ENCODE results near the gene SUPT16H. TPM values are rescaled to one million over a fixed set of nuclear protein-coding genes. Genes with fewer than 3 reads are reported as not detected.
"Not testable (repeated sequence)": the region's sequence is repeated elsewhere in the genome, so short reads cannot be mapped to it uniquely, and the experiment has no call there.

SUPT16H gene
- 60.1 and 102 TPM in 2 replicates for total RNA-seq

GRCh38 chr14:21383848-21384493, at the start of gene SUPT16H:
TSS of gene SUPT16H (minus strand) at chr14:21384019. CDS start at chr14:21383927, 92 bp downstream.
- DNase-seq (ENCODE audit: low read depth): peak; percentile 85

DNA sequence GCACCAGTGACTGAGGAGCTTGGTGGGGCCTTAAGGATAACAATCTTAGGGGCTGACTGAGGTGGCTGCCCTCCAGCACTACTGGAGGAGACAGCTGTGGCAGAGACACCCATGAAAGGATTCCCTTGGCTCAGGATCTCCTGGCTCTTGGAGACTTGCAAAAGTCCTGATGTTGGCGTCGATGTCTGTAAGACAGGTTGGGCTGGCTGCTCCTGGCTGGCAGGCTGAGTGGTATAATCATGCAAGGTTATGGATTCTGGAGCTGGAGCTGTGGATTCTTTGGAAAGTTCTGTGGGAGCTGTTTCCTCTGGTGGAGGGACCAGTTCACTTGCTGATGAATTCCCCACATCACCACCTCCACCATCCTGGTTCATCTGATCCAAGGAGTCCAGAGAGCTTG, 47.3 kb upstream of the SUPT16H start:
- DNase-seq (ENCODE audit: low read depth): no peak

- DNase-seq (ENCODE audit: low read depth): no peak
Observed at GRCh38 chr14:21428930-21429329, 45.1 kb upstream of the SUPT16H start.

DNA sequence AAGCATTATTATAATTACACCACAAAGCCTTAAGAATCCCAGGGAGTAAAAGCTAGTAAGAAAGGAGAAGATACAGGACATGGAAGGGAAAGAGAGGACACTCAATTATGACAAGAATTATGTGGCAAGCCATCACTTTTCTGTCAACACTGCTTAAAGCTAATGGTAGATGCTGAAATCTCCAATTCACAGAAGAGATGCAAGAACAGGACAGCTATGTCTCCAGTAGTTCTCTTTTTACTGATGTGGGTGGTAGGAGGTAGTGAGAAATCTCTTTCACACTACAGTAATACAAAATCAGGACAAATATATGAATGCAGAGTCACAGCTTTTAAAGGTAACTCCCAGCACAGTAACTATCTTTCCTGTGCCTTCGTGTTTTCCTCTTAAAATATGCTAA, 42.9 kb upstream of the SUPT16H start:
- DNase-seq (ENCODE audit: low read depth): no peak

DNA sequence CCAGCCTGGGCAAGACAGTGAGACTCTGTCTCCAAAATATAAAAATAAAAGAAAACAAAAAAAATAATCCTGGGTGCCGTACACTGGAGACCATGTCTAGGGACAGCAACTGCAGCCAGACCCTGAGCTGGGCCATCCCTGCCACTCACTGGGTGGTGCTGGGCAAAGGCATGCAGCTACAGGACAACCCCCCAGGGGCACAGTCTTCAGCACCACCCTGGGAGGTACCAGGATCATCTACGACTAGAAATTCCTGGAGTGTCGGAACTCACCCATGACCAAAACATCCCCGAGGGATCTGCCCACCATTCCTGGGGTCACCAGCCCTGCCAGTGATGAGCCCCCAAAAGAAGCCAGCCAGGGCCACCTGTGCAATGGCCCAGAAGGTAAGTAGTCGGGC, 35.7 kb upstream of the SUPT16H start:
- no peak for DNase-seq (ENCODE audit: low read depth)

DNA sequence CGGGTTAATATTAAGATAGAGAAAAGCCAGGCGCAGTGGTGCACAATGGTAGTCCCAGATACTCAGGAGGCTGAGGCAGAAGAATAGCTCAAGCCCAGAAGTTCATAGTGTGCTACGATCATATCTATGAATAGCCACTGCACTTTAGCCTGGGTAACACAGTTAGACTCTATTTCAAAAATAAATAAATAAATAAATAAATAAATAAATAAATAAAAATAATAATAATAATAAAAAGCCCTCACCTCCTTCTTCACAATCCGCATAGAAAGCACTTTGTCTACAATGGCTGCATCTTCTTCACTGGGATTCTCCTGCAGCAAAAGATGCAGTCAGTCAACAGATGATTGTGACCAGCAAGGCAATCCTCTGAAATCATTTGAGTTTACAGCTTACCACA, 31.5 kb upstream of the SUPT16H start:
- DNase-seq (ENCODE audit: low read depth): no peak

GRCh38 chr14:21414137-21414631, 30.4 kb upstream of the SUPT16H start:
- DNase-seq (ENCODE audit: low read depth): no peak

DNA sequence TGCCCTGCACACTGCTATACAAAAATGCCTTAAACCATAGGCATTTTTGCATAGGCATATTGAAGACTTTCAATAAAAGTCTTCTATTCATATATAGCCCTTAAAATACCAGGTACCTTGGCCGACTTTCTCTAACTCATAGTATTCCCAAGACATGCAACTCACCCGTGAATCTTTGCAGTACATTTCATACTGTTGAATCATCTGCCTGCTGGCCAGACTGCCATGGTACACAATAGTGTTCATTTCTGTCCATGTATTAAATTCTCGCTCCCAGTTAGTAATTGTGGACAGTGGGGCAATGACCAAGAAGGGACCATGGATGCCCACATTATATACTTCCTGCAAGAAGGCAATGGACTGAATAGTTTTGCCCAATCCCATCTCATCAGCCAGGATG, 24.3 kb upstream of the SUPT16H start:
- DNase-seq (ENCODE audit: low read depth): peak; percentile 30

DNA sequence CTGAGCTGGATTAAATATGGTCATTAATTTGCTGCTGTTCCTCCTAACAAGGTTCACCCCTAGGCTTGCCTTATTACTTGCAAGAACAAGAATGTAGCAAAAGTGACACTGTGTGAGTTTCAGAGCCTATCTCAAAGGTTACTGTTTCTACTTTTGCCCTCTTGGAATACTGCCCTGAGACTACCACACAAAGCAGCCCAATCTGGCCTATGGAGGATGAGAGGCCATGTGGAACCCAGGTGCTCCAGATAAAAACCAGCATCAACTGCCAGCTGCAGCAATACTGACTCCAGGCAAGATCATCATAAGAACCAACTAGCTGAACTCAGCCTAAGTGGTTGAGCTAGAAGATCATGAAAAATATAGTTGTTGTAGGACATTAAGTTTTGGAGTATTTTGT, 22.4 kb upstream of the SUPT16H start:
- no peak for DNase-seq (ENCODE audit: low read depth)

DNA sequence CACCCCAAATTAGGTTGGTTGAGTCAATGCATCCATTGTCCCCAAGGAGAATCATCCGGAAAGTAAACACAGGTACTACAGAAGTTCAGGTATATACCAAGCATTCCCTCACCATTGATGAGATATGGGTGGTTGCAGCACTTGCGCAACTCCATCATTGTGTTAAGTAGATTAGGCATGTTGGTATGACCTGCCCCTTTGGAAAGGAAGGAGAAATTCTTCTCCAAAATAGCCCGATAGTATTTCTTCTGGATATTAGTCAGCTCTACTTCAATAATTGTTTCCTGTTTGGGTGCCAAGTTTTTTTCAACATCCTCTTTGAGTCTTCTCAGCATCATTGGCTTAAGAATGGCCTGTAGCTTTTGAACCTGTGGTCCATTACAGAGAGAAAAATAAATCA, 21.3 kb upstream of the SUPT16H start:
- no peak for DNase-seq (ENCODE audit: low read depth)

GRCh38 chr14:21399311-21399870, 15.6 kb upstream of the SUPT16H start:
- DNase-seq (ENCODE audit: low read depth): no peak

DNA sequence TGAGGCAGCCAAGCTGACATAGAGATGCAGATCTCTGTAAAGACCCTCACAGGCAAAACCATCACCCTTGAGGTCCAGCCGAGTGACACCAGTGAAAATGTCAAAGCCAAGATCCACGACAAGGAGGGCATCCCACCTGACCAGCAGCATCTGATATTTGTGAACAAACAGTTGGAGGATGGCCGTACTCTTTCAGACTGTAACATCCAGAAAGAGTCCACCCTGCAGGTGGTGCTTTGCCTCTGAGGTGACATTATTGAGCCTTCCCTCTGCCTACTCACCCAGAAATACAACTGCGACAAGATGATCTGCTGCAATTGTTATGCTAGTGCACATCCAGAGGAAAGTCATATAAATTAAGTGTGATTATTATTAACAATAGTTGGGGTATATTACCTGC, 15.1 kb upstream of the SUPT16H start:
- DNase-seq (ENCODE audit: low read depth): no peak

GRCh38 chr14:21395450-21395849, 11.6 kb upstream of the SUPT16H start:
- DNase-seq (ENCODE audit: low read depth): no peak

DNA sequence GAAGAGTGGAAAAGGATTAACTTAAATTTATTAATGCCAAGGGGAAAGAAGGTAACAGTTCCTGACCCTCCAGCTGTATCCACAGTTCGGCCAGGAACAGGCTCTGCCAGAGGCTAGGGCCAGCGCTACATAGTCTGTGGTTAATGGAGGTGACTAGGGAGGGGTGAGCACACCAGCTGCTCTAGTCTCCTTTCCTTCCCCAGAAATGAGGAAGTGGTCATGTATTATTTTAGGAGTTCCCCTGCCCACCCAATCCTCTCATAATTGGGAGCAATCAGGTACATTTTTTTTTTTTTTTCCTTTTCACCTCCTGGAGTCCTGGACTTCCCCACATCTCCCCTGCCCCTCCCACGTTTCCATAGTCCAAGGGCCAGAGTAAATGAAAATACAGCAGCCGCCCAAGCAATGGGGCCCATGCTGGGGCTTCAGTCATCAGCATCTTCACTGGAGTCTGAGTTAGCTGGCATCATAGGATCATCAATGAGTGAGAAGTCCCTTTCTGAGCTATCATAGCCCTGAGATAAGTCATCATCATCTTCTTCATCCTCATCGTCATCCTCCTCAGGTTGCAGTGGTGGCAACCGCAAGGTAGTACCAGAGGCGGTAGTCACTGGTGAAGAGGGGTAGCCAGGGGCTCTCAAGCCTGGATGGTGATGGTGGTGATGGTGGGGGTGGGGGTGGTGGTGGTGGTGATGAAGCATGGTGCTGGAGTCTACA, 1.5 kb upstream of the SUPT16H start:
- DNase-seq (ENCODE audit: low read depth): no peak

- DNase-seq (ENCODE audit: low read depth): no peak
Observed at GRCh38 chr14:21384494-21384851, 654 bp upstream of the SUPT16H start.

- DNase-seq (ENCODE audit: low read depth): peak; percentile 49
Observed at GRCh38 chr14:21382886-21383847, 652 bp downstream of the SUPT16H start.

DNA sequence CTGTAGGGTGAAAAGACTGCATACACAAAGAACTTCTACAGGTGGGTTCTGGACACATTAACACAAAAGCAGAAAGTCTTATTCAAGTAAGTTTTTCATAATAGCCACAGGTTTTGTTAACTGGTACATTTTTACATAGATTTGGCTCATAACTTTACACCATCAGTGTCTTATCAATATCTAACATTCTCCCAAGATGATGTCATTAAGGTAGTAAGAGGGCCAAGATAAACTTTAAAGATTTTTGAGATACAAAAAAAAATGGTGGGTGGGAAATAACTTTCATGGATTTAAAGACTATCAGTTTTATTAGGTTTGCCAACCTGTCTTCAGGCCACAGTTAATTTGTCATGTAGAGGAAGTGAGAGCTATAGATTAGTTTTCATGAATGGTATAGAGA, 1.7 kb downstream of the SUPT16H start:
- no peak for DNase-seq (ENCODE audit: low read depth)

DNA sequence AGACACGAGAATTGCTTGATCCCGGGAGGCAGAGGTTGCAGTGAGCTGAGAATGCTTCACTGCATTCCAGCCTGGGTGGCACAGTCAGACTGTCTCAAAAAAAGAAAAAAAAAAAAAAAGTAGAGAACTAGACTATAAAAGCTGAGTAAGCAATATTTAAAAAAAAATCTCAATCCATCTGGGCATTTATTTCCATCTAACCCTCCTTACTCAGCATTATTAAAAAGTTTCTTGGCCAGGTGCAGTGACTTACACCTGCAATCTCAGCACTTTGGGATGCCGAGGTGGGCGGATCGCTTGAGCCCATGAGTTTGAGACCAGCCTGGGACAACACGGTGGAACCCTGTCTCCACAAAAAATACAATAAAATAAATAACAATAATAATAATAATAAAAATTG, 4.5 kb downstream of the SUPT16H start:
- no peak for DNase-seq (ENCODE audit: low read depth)

GRCh38 chr14:21373980-21374379, 9.8 kb downstream of the SUPT16H start:
- no peak for DNase-seq (ENCODE audit: low read depth)

DNA sequence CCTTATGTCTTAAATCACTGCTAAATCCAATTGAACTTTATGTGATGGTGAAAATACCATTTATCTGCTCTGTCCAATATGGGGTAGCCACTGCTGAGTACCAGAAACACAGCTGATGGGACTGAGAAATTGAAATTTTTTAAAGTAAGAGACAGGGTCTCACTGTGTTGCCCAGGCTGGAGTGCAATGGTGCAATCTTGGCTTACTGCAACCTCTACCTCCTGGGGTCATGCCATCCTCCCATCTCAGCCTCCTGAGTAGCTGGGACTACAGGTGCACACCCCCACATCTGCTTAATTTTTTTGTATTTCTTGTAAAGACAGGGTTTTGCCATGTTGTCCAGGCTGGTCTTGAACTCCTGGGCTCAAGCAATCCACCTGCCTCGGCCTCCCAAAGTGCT, 11.0 kb downstream of the SUPT16H start:
- DNase-seq (ENCODE audit: low read depth): not testable (repeated sequence)

GRCh38 chr14:21369949-21370679, 13.7 kb downstream of the SUPT16H start:
- no peak for DNase-seq (ENCODE audit: low read depth)
